Fibroblast of skin of left biceps (primary cell): ENCODE data around the gene PIWIL1.

ENCODE experiments used
- DNase-seq, 2 experiments: peaks; one replicate each; pipeline ENCODE4 v3.0.0-alpha.2; 2013; ENCODE audit warnings: low read depth in 2 of 2

The PIWIL1 gene

DNA sequence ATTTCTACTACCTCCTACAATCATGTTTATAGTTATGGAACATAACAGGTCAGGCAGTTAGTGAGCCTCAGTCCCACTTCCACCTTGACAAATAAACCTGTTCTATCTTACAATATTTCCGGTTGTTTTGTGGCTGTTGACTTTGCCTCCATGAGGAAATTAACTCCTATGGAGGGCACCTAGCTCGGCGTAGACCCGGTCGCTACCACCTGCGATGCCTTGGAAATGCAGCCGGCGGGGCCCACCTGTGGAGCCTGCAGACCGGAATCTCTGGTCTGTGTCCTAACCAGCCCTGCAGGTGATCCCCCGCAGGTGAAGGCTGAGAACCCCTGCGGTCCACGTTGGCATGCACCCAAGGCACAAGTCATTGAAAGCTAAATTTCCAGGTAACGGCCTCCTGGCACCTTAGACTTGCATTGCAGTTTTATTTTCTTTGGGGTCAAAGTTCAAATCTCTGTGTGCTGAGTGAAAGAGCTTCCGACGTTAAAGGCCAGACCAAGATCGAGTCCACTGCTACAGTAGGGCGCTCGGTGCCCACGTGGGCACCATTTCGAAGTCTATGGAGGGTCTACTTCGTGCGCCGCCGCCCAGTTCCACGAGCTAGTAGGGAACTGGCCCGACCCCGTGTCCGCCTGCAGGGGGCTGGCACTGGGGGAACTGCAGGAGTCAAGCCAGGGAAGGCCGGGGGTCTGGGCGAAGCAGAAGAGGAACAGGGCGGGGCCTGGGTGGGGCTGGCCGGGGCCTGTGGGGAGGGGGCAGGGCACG, 782 bp upstream of the PIWIL1 start:
- DNase-seq, result no peak

DNA sequence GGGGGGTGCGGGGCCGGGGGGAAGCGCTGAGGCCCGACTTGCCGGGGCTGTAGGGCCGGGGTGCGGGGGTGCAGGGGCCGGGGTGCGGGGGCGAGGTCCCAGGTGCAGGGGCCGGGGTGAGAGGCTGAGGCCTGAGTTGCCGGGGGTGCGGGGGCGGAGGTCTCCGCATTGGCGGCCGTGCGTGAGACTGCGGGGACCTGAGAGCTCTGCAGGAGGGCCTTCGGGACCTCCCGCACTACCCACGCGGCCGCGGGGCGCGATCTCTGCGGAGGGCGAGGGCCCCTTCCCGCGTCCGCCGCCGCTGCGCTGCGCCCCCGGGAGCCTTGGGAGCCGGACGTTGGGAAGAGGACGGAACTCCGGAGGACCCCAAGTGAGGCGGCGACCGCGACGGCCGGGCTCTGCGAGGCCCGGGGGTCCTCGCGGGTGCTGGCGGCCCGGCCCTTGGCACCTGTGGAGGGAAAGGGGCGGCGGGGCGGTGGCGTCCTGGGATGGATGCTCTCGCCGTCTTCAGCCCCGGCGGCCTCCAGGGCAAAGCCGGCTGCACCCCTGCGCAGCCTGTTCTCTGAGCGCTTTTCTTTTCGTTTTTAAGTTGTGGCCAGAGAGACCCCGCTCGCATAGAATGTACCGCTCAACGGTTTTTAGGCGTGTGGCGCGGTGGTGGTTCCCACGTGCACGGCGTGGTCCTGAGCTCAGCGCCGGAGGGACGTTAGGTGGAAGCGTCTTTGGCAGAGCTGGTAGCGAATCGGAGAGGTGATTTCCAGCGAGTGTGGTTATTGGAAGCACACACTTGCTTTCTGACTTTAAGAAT, 1.3 kb downstream of the PIWIL1 start:
- DNase-seq, result no peak

DNA sequence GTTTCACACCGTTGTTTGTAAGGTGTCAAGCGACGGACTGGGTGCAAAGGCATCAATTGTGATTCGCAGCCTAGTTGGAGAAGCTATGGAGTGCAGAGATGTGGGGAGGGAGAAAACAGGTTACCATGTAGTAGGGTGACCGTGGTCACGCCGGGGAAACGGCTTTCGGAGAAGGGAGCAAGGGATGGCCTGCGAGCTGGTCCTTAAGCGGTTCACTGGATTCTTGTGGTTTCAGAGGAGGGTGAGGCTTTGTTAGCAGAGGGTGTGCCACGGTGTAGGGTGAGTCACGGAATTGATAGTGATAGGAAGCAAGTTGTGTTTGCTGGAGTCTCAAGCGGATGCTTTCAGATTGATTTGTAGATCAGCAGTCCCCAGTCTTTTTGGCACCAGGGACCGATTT, 2.3 kb downstream of the PIWIL1 start:
- no peak for DNase-seq

DNA sequence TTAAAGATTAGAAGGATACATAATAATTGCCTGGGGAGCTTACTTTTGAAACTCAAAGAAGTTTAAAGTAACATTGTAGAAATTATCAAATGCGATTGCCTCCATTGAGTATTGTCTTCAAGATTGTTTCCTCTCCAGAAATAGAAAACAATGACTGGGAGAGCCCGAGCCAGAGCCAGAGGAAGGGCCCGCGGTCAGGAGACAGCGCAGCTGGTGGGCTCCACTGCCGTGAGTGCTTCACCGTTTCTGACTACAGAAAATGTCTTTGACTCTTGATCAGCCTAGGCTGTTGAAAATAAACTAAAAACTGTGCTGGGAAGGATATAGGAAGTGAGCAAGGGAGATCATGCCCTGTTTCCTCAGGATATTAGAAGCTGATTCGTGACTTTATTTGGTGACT, 4.8 kb downstream of the PIWIL1 start:
- no peak for DNase-seq

DNA sequence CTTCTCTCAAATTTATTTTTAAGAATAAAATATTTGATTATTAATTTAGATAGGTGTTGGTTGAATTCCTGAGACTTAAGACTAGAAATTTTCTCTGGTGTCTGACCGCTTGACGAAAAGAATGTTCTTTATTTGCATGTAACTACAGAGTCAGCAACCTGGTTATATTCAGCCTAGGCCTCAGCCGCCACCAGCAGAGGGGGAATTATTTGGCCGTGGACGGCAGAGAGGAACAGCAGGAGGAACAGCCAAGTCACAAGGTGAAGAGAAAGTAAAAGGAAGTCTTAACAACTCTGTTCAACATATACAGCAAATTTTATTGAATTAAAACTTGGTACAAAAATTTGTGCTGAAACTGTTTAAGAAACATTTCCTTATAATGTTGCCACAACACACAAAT, 5.2 kb downstream of the PIWIL1 start:
- no peak for DNase-seq

DNA sequence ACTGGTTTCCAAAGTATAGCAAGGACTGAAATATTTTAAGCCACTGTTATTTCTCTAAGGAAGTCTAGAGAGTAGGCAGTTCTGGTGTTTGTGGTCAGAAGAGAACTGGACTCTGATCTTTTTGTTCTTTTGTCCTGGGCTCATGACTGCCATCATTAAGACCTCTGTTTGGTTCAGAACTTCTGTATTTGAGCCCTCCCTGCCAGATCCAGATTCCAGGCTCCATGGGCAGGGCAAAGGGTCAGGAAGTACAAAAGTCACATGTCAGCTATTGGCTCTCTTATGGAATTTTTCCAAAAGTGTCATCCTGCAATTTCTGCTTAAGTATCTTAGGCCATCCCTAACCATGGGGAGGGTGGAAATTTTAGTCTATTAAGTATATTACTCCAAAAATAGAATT, 6.8 kb downstream of the PIWIL1 start:
- no peak for DNase-seq

DNA sequence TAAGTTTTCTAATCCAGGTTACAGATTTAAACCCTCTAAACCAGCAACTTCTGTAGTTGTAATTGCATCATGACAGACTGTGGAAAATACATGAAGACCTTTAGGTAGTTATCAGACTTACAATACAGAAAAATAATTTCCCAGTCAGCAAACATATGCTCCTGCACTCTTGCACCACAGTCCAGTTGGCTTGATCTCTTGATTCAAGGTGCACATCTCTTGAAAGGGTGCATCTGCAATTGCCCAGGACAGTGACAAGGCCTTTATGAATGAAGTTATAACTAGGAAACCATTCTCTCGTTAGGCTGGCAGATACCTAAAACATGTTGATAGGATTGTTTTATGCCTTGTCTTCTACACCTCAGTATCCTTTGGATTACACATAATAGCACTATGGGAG, 7.6 kb downstream of the PIWIL1 start:
- no peak for DNase-seq

DNA sequence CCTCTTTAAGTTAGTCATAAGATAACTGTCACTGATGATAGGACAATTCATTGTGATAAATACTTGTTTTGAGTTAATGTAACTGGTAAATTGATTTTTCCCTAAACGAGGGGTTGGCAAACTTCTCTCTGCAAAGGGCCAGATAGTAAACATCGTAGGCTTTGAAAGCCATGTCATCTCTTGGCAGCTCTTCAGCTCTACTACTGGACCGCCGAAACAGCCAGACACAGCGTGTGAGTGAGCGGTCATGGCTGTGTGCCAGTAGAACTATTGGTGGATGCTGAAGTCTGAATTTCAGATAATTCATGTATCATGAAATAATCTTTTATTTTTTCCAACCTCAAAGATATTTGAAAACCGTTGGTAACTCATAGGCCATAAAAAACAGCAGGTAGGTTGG, 9.9 kb downstream of the PIWIL1 start:
- DNase-seq, result no peak

DNA sequence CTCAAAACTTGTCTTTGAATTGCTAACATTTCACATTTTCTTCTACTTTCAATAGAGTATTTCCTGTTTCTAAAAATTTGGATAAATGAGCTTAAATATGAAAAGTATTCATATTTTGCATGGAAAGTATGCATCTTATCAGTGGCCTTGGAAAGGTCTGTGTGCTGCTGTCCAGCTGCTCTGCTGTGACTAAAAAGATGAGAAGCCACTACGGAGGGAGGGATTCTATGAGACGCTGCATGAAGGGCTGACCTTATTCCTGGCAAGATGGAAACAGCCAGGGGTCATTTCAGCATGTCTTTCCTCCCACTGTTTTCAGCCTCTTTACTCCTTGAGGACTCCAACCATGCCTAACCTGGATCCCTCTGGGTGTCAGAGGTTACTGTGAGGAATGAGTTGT, 13.0 kb downstream of the PIWIL1 start:
- DNase-seq, result no peak

DNA sequence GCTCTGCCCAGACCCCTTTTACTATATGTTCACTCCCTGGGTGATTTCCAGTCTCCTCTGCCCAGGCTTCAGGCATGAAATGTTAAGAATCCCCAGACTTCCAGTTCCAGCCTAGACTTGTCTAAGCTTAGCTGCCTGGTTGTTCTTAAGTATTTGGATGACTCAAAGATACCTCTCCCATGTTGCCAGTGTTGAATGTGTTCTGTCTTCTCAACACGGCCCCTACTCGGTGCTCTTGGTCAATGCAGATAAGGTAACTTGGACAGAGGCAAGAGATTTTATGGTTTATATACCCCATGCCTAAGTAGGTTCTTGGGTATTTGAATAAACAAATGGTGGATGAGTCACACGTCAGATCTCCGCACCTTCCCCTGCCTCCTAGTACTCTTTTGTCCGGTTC, 13.6 kb downstream of the PIWIL1 start:
- DNase-seq, result no peak

DNA sequence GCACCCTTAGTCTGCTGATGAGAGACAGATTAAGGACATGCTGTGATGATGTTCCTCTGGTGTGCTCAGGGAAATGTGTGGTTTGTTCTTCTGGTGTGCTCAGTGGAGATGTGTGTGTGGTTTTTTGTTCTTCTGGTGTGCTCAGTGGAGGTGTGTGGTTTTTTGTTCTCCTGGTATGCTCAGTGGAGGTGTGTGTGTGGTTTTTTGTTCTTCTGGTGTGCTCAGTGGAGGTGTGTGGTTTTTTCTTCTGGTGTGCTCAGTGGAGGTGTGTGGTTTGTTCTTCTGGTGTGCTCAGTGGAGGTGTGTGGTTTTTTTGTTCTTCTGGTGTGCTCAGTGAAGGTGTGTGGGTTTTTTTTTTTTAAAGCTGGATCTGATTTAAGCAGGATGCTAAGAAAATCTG, 15.4 kb downstream of the PIWIL1 start:
- no peak for DNase-seq

DNA sequence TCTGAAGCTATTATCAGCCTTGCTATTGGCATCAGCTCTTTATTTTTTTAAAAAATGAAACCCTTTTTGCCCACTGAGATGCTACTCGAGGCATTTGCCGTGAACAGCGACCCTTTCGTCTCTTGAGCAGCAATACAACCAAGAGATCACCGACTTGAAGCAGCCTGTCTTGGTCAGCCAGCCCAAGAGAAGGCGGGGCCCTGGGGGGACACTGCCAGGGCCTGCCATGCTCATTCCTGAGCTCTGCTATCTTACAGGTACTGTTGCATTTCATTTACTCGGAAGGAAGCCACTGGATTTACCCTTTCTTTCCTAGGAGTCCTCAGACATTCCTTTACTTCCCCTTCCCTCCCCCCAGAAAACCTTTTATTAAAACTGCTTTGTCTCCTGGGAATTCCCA, 16.7 kb downstream of the PIWIL1 start:
- no peak for DNase-seq

DNA sequence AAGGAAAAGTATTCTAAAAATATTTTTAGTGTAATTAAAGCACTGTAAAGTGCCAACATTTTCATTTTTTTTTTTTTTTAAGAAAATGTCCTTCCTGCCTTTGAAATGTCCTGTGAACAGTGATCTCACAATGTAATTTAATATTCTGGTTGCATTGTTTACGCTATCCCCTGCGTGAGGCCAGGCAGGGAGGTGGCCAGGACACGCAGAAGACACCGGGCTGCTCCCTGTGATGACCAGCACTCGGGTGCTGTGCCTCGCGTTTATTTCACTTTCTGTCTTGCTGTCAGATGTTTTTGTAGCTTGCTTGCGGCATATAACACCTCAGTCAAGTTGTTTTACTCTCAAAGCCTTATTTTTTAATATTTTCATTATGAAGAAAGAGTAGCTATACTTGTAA, 18.5 kb downstream of the PIWIL1 start:
- no peak for DNase-seq

DNA sequence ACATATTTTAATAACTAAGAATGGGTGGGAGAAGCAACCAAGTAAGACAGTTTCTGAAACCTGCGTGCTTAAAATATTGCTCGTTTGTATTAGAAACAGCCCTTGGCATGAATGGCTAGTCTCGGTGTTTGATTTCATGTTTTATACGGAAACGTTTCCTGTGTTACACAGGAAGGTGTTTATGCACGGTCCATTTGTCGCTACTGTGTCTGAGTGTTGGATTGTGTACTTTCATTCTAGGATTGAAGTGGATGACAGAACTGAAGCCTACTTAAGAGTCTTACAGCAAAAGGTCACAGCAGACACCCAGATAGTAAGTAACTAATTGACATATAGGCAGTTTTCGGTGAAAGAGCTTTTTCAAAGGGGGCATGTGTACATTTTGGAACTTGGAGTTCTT, 19.6 kb downstream of the PIWIL1 start:
- DNase-seq, result no peak

DNA sequence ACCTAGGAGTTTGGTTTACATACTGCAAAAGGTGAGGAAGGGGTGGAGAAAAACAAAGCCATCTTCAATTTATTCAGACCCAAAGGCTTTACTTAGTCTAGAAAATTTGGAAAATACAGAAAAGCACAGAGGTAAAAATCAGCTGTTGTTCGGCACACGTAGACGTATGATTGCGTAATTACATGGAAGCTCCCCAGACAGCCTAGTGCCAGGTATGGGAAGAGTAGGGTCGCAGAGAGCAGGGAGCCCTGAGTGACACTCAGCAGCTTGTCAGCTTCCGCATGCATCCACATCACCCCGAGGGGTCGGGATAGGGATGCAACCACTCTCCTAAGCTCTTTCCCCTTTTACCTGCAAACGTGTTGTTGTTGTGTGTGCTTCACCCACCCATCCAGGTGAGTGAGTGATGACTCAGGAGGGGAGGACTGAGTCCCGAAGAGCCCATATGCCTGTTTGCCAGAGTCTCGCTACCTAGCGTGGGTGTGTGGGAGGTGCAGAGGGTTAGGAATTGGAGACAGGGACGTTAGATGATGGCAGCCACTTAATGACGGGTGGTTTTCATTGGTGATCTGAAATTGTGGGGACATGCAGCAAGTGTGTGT, 20.1 kb downstream of the PIWIL1 start:
- no peak for DNase-seq

DNA sequence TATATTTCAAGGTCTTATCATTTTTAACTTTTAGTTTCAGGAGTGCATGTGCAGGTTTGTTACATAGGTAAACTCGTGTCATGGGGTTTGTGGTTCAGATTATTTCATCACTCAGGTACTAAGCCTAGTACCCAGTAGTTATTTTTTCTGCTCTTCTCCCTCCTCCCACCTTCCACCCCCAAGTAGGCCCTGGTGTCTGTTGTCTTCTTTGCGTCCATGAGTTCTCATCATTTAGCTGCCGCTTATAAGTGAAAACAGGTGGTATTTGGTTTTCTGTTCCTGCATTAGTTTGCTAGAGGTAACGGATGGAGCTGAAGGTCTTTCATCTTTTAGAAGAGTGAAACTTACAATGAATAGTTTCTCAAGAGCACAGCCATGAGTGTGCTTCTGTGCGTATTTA, 24.4 kb downstream of the PIWIL1 start:
- DNase-seq, result no peak

DNA sequence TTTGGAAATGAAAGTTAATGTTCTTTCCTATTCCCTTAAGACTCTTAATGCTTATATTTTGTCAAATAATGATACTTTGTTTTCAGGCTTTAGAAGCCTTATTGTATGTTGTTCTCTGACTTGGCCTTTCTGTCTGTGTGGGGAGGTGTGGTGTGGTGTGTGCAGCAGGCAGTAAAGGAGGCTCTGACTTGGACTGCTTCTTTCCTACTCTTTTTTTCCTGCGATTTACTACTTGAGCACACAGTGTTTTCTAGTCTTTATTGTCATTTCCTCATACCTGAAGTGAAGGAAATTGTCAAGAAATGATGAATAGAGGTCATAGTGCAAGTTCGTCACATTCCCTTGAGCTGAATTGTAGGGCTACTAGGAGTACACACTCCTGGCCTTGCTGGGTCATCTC, 26.9 kb downstream of the PIWIL1 start:
- DNase-seq, result no peak

DNA sequence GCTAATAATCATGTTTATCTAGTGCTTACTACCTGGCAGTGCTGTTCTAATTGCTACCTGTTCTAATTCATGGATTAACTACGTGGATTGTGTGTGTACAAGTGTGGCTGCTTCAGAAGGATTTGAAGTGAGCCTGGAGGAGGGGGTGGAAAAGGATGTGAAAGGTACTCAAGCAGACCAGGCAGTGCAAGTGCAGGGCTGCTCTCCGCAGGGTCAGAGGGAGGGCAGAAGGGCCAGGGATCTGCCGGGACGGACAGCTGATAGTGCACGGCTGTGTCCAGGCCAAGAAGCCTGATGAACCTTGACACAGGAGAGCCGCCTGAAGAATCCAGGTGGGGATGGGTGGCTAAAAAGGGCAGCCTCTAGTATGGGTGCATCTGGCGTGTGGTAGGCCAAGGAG, 28.5 kb downstream of the PIWIL1 start:
- no peak for DNase-seq

DNA sequence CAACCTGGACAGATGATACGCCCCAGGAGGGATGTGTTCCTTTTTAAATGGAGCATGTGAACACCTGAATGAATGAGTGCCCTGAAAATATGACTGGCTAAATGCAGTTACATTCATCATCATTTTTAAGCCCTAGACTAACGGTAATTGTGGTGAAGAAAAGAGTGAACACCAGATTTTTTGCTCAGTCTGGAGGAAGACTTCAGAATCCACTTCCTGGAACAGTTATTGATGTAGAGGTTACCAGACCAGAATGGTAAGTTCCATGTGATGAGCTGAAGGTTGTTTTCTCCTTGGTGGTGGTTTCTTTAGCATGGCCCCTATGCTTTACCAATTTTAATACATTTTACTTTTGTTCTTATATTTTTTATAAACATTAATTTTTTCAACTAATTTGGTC, 29.3 kb downstream of the PIWIL1 start:
- no peak for DNase-seq

DNA sequence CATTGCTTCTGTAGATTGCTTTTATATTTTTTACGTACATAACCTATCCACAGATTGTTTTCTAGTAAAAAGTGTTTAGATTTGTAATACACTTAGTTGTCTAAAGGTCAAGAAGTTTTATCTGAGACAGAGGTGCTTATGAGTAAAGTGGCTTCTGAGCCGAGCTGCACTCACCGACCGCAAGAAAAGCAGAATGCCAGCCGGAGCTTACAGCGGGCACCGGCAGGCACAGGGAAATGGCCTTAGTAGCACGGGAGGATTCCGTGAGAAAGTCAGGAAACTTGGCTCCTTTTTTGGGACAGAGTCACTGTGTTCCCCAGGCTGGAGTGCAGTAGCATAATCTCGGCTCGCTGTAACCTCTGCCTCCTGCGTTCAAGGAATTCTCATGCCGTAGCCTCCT, 29.8 kb downstream of the PIWIL1 start:
- no peak for DNase-seq

DNA sequence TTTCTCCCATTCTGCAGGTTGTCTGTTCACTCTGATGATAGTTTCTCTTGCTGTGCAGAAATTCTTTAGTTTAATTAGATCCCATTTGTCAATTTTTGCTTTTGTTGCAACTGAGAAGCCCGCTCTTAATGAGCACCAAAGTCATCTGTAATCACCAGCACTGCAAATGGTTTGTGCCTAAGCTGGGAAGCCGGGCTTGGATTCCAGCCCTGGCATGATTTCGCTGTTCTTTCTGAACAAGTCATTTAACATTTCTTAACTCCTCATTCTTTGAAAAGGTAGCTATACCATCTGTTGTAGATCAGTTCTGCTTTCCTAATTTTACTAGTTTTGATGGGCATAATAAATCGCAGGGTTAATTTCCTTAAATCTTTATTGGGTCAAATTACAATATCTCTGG, 32.1 kb downstream of the PIWIL1 start:
- no peak for DNase-seq

DNA sequence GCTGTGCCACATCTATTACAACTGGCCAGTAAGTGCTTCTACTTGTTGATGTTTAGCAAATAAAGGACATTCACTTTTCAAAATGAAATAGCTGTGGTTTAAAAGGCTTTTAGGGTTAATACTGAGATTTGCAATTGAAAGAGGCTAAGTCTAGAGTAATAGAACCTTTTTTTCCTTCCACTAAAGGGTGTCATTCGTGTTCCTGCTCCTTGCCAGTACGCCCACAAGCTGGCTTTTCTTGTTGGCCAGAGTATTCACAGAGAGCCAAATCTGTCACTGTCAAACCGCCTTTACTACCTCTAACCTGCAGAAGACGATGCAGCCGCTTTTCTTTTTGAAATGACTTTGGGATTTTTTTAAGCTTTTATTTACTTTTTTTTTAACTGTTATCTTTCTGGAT, 33.6 kb downstream of the PIWIL1 start:
- no peak for DNase-seq

DNA sequence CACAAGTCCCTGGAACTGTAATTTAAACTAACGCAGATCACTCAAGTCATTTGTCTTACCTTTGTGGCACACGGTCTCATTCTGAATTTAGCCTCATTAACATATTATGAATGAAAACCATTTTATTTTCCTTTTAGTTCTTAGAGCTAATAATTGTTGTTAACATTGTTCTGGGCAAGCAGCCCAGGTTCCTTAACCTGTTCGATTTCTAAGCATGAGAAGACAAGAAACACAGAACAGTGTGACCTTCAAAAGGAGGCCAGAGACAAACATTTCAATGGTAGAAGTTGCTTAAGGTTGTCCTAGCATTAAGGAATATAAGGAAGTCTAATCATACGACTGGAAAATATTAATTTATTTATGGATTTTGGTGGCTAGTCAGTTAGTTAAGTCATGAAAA, 35.2 kb downstream of the PIWIL1 start:
- DNase-seq, result no peak
